HepG2 (cell line): ENCODE data around the gene GP2. TPM values are rescaled to one million over a fixed set of nuclear protein-coding genes. Genes with fewer than 3 reads are reported as not detected.

Source experiments
- ARID2 ChIP-seq: sonication (generic); formaldehyde crosslinking; IDR thresholded peaks from 2 replicates; pipeline ENCODE4 v1.8.1; 2022; ENCODE audit warnings: mild to moderate bottlenecking, missing genetic modification reagents, borderline replicate concordance
- ETV6 ChIP-seq: sonication (generic); formaldehyde crosslinking; conservative IDR thresholded peaks from 2 replicates; pipeline ENCODE4 v1.4.0; 2020; ENCODE audit warnings: missing genetic modification reagents
- FOXC1 ChIP-seq: sonication (generic); formaldehyde crosslinking; IDR thresholded peaks from 2 replicates; pipeline ENCODE4 v1.8.0; 2022; ENCODE audit warnings: mild to moderate bottlenecking, missing genetic modification reagents, borderline replicate concordance
- HHEX ChIP-seq: IDR thresholded peaks from 2 replicates; pipeline ENCODE4 v1.6.1; 2016; ENCODE audit warnings: control low read depth
- HNRNPLL ChIP-seq: fragments of 200-400 bp; formaldehyde crosslinking; IDR thresholded peaks from 2 replicates; pipeline ENCODE4 v1.6.1; 2017; ENCODE audit warnings: mild to moderate bottlenecking, low read depth, low read length; ENCODE audit not compliant: poor library complexity, severe bottlenecking
- MIER2 ChIP-seq: IDR thresholded peaks from 2 replicates; pipeline ENCODE4 v1.6.1; 2016; ENCODE audit warnings: missing biosample characterization, missing genetic modification reagents
- PLRG1 ChIP-seq: fragments of 450-650 bp; conservative IDR thresholded peaks from 2 replicates; pipeline ENCODE4 v1.6.1; 2016
- RARA ChIP-seq: IDR thresholded peaks from 2 replicates; pipeline ENCODE4 v1.6.1; 2016; ENCODE audit warnings: missing genetic modification reagents, missing compliant biosample characterization
- ZNF292 ChIP-seq: sonication (generic); formaldehyde crosslinking; IDR thresholded peaks from 2 replicates; pipeline ENCODE4 v1.8.1; 2022; ENCODE audit warnings: mild to moderate bottlenecking, low read depth, missing genetic modification reagents, borderline replicate concordance
- ZNF33B ChIP-seq: sonication (generic); formaldehyde crosslinking; IDR thresholded peaks from 2 replicates; pipeline ENCODE4 v1.5.1; 2020; ENCODE audit warnings: mild to moderate bottlenecking, missing genetic modification reagents
- ZNF431 ChIP-seq: sonication (generic); formaldehyde crosslinking; IDR thresholded peaks from 2 replicates; pipeline ENCODE4 v1.9.0; 2022; ENCODE audit warnings: missing genetic modification reagents, low read depth, mild to moderate bottlenecking, borderline replicate concordance
- ZNF629 ChIP-seq: sonication (generic); formaldehyde crosslinking; conservative IDR thresholded peaks from 2 replicates; pipeline ENCODE4 v1.5.0; 2020; ENCODE audit warnings: missing genetic modification reagents
- ZNF777 ChIP-seq: sonication (generic); formaldehyde crosslinking; IDR thresholded peaks from 2 replicates; pipeline ENCODE4 v1.4.0; 2020; ENCODE audit warnings: missing genetic modification reagents
- ZNF879 ChIP-seq: sonication (generic); formaldehyde crosslinking; IDR thresholded peaks from 2 replicates; pipeline ENCODE4 v1.8.1; 2023; ENCODE audit warnings: missing genetic modification reagents
- polyA plus RNA-seq, 8 experiments: library from polyadenylated mRNA; depleted of rRNA in 3 of 8; stranded (reverse) in 7 of 8; unstranded in 1 of 8; fragments of >200 nt; fragmentation: Illumina TruSeq in 4 of 8; extraction: Trizol in 4 of 8; gene quantifications; 2 replicates each; pipeline versions ENCODE4 v1.2.1 to v1.2.3, GENCODE V29; 2011 to 2016; ENCODE audit warnings: low read depth in 4 of 8, missing spikeins in 1 of 8, mixed read lengths in 1 of 8; ENCODE audit not compliant: insufficient read depth in 1 of 8
- total RNA-seq, 5 experiments: library from RNA; depleted of rRNA; stranded (reverse); fragments of >200 nt; fragmentation: Illumina TruSeq; extraction: Trizol; gene quantifications; 2 replicates each; pipeline ENCODE4 v1.2.3, GENCODE V29; 2016; ENCODE audit warnings: low read depth in 1 of 5
- TF ChIP-seq, protein P1 (sequence below): sonication (generic); formaldehyde crosslinking; IDR thresholded peaks from 2 replicates; pipeline ENCODE4 v1.4.0; 2020; ENCODE audit warnings: missing genetic modification reagents
- TF ChIP-seq, protein P2 (sequence below): sonication (generic); formaldehyde crosslinking; IDR thresholded peaks from 2 replicates; pipeline ENCODE4 v1.4.0; 2020; ENCODE audit warnings: missing genetic modification reagents
- TF ChIP-seq, protein P3 (sequence below): sonication (generic); formaldehyde crosslinking; IDR thresholded peaks from 2 replicates; pipeline ENCODE4 v1.4.0; 2020; ENCODE audit warnings: missing genetic modification reagents, borderline replicate concordance
- TF ChIP-seq, protein P4 (sequence below): sonication (generic); formaldehyde crosslinking; conservative IDR thresholded peaks from 2 replicates; pipeline ENCODE4 v1.8.0; 2022; ENCODE audit warnings: missing genetic modification reagents
- TF ChIP-seq, protein P5 (sequence below): sonication (generic); formaldehyde crosslinking; IDR thresholded peaks from 2 replicates; pipeline ENCODE4 v1.4.0; 2020; ENCODE audit warnings: low read depth, mild to moderate bottlenecking, missing genetic modification reagents

The GP2 gene
- total and polyA plus RNA-seq, 2 of the 13 experiments (the other 11 are each of a cell fraction or from before 2014, with no cell fraction given) = 0.15 to 0.69 TPM

DNA sequence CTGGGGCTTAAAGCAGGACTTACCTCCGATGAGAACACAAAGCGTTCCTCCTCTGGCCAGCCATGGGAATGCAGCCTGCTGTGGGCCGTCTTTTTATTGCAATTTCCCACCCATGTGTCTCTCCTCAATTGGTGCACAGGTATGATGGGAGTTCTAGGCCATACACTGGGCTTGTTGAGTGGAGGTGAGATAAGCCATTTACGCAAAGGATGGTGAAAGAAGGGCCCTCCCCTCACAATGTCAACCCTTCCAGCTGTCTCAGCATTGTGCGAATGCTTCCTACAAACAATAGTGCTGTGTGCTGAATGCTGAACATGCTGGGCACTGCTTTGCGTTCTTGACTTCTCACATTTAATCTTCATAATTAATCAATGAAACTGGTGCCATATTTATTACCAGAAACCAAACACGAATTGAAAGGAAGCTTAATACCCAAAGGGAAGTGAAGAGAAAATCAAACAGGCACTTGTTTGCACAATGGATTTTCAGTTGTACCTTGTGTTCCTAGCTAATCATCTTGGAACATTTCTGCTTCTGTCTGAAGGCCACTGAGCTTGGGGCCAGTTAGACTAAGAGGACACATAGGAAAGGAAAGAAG lies at the start of gene GP2 (continued):
- TF ChIP-seq HHEX (CRISPR knock-in tag) = no peak
- TF ChIP-seq, protein P1, sequence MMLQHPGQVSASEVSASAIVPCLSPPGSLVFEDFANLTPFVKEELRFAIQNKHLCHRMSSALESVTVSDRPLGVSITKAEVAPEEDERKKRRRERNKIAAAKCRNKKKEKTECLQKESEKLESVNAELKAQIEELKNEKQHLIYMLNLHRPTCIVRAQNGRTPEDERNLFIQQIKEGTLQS (CRISPR knock-in tag) = no peak
- no peak for TF ChIP-seq ZNF777 (CRISPR knock-in tag)
- TF ChIP-seq ZNF629 = no peak
- TF ChIP-seq ZNF33B (CRISPR knock-in tag) = no peak
- TF ChIP-seq ARID2 (CRISPR knock-in tag) = no peak
- TF ChIP-seq PLRG1 = no peak
- TF ChIP-seq, protein P2, sequence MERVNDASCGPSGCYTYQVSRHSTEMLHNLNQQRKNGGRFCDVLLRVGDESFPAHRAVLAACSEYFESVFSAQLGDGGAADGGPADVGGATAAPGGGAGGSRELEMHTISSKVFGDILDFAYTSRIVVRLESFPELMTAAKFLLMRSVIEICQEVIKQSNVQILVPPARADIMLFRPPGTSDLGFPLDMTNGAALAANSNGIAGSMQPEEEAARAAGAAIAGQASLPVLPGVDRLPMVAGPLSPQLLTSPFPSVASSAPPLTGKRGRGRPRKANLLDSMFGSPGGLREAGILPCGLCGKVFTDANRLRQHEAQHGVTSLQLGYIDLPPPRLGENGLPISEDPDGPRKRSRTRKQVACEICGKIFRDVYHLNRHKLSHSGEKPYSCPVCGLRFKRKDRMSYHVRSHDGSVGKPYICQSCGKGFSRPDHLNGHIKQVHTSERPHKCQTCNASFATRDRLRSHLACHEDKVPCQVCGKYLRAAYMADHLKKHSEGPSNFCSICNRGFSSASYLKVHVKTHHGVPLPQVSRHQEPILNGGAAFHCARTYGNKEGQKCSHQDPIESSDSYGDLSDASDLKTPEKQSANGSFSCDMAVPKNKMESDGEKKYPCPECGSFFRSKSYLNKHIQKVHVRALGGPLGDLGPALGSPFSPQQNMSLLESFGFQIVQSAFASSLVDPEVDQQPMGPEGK (CRISPR knock-in tag) = no peak
- TF ChIP-seq RARA = no peak
- no peak for TF ChIP-seq MIER2
- no peak for TF ChIP-seq ETV6
- no peak for TF ChIP-seq FOXC1
- no peak for TF ChIP-seq ZNF879 (CRISPR knock-in tag)
- peak; percentile 54; the same call in 1 of the 2 replicates for TF ChIP-seq ZNF292 (CRISPR knock-in tag)
- no peak for TF ChIP-seq ZNF431 (CRISPR knock-in tag)
- TF ChIP-seq, protein P3, sequence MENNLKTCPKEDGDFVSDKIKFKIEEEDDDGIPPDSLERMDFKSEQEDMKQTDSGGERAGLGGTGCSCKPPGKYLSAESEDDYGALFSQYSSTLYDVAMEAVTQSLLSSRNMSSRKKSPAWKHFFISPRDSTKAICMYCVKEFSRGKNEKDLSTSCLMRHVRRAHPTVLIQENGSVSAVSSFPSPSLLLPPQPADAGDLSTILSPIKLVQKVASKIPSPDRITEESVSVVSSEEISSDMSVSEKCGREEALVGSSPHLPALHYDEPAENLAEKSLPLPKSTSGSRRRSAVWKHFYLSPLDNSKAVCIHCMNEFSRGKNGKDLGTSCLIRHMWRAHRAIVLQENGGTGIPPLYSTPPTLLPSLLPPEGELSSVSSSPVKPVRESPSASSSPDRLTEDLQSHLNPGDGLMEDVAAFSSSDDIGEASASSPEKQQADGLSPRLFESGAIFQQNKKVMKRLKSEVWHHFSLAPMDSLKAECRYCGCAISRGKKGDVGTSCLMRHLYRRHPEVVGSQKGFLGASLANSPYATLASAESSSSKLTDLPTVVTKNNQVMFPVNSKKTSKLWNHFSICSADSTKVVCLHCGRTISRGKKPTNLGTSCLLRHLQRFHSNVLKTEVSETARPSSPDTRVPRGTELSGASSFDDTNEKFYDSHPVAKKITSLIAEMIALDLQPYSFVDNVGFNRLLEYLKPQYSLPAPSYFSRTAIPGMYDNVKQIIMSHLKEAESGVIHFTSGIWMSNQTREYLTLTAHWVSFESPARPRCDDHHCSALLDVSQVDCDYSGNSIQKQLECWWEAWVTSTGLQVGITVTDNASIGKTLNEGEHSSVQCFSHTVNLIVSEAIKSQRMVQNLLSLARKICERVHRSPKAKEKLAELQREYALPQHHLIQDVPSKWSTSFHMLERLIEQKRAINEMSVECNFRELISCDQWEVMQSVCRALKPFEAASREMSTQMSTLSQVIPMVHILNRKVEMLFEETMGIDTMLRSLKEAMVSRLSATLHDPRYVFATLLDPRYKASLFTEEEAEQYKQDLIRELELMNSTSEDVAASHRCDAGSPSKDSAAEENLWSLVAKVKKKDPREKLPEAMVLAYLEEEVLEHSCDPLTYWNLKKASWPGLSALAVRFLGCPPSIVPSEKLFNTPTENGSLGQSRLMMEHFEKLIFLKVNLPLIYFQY (CRISPR knock-in tag) = no peak
- TF ChIP-seq, protein P4, sequence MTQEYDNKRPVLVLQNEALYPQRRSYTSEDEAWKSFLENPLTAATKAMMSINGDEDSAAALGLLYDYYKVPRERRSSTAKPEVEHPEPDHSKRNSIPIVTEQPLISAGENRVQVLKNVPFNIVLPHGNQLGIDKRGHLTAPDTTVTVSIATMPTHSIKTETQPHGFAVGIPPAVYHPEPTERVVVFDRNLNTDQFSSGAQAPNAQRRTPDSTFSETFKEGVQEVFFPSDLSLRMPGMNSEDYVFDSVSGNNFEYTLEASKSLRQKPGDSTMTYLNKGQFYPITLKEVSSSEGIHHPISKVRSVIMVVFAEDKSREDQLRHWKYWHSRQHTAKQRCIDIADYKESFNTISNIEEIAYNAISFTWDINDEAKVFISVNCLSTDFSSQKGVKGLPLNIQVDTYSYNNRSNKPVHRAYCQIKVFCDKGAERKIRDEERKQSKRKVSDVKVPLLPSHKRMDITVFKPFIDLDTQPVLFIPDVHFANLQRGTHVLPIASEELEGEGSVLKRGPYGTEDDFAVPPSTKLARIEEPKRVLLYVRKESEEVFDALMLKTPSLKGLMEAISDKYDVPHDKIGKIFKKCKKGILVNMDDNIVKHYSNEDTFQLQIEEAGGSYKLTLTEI (CRISPR knock-in tag) = no peak
- TF ChIP-seq HNRNPLL = no peak
- TF ChIP-seq, protein P5, sequence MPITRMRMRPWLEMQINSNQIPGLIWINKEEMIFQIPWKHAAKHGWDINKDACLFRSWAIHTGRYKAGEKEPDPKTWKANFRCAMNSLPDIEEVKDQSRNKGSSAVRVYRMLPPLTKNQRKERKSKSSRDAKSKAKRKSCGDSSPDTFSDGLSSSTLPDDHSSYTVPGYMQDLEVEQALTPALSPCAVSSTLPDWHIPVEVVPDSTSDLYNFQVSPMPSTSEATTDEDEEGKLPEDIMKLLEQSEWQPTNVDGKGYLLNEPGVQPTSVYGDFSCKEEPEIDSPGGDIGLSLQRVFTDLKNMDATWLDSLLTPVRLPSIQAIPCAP (CRISPR knock-in tag) = no peak
